GM19452 (cell line): ENCODE results near the gene CAMSAP2.
"Not testable (repeated sequence)": the region's sequence is repeated elsewhere in the genome, so short reads cannot be mapped to it uniquely, and the experiment has no call there.

Source experiments
- ATAC-seq: cut with Tn5 transposase; IDR thresholded peaks from one replicate; pipeline ENCODE4 v1.9.1; 2021; ENCODE audit not compliant: unreplicated experiment

CAMSAP2 gene

GRCh38 chr1:200738949-200739651 lies 407 bp downstream of the CAMSAP2 start:
- peak; percentile 54 for ATAC-seq

DNA sequence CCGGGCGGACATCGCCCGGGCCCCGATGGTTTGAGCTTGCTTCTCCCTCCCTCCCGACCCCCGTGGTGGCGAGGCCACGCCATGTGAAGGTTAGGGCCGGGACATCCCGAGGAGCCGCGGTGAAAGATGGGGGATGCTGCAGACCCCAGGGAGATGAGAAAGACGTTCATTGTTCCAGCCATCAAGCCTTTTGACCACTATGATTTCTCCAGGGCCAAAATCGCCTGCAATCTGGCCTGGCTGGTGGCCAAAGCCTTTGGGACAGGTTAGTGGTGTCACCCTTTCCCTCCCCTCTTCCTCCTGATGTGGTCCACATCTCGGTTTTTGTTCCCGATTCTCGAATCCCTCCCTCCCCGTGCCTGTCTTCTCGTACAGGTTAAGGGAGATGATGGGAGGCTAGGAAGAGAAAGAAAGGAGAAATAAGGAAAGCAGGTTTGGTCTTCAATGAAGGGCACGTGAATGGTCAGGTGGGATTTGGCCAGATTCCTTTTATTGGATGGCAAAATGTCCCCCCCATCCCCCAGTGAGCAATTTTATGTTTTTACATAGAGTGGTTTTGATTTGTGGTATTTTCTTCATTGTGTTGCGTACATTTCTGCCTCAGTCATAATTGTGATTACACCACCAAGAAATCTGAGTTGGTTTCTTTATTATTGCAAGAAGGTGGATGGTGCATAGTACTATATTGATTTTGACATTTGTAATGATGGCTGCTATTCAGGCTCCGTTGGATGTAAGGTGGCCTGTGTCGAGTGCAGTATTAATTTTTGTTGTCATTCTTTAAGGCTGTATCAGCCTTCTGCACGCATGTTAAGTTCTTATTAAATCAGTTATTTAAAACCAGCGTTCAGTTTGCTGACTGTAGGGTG lies 1.2 kb downstream of the CAMSAP2 start:
- ATAC-seq, result peak; percentile 22

DNA sequence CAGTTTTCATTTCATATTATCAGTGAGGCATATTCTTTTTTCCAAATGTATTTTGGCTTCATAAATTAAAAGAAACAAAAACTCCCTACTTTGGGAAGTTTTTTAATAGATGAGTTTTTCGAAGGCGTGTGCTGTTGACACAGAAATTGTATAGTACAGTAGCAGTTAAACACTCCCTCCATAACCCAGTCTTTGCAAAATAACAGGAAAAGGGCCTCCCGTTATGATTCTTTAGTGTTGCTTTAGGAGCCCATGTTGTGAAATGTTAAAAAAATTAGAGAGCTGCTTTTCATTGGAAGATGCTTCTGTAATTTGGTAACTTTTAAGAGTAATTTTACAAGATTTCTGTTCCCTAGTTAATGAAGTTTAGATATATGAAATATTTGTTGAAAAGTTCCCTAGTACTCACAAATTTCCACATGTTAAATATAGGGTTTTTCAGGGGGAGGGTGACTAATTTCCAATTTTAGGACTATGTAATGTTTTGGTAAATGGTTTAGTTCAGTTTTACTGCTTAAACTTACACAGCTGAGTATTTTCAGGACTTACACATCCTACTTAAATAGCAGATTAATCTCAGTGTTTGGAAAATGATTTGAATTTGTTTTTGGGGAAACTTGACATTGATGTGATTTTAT lies 2.0 kb downstream of the CAMSAP2 start:
- ATAC-seq, result no peak

GRCh38 chr1:200741551-200742207 lies 3.0 kb downstream of the CAMSAP2 start:
- ATAC-seq, result no peak

- ATAC-seq, result no peak
Observed at GRCh38 chr1:200744143-200744542, 5.5 kb downstream of the CAMSAP2 start.

DNA sequence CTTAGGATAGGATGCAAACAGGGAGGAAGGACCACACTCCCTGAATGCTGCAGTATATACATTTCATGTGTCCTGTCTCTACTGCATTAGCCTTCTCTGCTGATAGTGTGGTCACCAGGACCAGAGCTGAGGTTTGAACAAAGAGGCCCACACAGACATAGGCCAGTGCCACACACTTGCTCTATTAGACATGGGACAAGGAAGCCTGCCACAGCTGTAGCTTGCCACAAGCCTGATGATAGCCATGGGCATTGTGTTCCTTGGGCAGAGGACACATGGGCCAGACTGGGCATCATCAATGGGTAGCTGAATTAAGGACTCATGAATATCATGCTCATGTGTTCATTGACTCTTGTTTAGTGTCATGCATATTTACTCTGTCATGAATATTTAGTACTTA lies 10.4 kb downstream of the CAMSAP2 start:
- ATAC-seq, result no peak

- not testable (repeated sequence) for ATAC-seq
Observed at GRCh38 chr1:200750749-200751148, 12.1 kb downstream of the CAMSAP2 start.

DNA sequence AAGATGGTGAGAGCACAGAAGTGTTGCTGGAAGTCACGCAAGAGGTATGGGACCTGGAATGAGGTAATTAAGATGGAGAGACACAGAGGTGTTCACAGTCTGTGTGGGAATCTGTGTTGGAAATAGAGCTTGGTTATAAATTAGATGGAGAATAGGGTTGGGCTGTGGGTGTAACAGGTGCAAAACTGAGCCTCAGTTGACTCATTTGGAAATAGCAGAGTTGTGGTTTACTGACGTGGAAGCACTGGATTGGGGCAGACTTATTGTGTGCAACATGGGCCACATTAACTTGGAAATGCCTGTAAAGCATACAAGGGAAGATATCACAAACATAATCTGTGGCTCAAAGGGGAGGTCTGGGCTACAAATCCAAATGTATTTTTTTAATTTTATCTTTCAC lies 13.0 kb downstream of the CAMSAP2 start:
- peak; percentile 75 for ATAC-seq

DNA sequence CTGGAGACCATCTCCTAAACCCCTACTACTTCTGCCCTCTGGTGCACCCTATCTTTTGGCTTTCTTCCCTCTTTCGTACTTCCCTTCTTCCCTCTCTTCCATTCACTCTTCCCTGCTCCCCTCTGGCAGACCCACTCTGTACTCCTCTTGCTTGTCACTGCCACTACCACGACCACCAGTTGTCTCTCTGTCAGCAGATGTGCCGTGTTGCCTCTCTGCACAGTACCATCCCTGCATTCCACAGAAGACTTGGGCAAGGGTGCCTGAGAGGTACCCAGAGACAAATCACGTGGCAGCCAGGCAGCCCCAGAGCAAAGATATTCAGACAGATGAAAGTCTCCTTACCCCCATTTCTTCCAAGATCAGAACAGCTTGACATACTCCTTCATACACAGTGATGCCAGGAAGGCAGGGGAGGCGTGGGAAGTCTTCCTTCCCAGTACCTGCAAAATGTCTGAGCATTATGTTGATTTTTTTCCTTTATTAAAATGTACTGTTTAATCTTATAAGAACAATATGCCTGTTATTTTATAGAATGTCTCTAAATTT lies 15.0 kb downstream of the CAMSAP2 start:
- no peak for ATAC-seq

DNA sequence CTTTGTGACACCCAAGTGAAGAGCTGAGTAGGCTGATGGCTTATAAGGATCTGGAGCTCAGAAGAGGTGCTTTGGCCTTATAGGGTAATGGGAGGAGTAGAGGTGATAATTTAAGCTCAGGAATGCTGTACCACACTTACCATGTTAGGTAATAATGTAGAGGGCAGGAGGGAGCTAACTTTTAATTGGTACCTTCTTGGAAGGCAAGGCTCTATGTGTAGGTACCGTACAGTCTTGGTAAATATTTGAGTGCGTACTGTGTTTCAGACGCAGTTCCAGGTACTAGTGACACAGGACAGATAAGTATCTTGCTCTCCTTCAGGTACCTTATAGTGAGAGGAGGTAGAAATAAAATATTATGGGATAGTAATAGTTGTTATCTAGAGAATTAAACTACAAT lies 16.8 kb downstream of the CAMSAP2 start:
- no peak for ATAC-seq

GRCh38 chr1:200762089-200762488 lies 23.4 kb downstream of the CAMSAP2 start:
- ATAC-seq, result no peak

DNA sequence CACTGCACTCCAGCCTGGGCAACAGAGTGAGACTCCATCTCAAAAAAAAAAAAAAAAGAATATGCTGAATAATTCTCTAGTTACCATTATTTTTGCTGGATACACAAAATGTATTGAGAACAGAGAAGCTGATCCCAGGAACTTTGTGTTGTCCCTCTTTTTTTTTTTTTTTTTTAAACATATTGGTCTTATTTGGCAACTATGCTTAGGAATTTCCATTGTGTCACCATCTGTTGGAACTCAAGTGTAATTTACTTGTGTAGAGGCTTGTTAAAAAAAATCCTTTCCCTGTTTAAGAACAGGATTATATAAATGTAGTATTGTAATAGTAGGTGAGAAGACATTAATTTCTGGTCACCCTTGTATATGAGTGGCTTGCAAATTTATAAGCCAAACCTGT lies 28.6 kb downstream of the CAMSAP2 start:
- no peak for ATAC-seq

GRCh38 chr1:200771625-200772555 lies 33.2 kb downstream of the CAMSAP2 start:
- no peak for ATAC-seq

DNA sequence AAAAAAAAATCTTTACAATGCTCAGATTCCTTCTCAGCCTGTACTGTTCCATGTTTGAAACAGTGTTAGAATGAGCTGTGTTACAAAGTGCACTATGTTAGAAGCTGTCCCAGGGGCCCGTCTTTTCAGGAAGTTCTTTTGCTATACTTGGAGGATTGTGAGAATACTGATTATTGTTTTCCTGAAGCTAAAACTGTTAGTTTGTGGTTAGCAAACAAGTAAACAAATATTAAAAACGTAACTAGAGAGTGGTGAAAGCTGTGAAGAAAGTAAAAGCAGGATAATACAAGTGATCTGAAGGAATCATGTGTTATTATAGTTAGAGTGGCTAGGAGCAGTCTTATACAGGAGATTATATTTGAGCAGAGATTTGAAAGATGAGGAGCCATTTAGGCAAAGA lies 35.6 kb downstream of the CAMSAP2 start:
- ATAC-seq, result no peak

DNA sequence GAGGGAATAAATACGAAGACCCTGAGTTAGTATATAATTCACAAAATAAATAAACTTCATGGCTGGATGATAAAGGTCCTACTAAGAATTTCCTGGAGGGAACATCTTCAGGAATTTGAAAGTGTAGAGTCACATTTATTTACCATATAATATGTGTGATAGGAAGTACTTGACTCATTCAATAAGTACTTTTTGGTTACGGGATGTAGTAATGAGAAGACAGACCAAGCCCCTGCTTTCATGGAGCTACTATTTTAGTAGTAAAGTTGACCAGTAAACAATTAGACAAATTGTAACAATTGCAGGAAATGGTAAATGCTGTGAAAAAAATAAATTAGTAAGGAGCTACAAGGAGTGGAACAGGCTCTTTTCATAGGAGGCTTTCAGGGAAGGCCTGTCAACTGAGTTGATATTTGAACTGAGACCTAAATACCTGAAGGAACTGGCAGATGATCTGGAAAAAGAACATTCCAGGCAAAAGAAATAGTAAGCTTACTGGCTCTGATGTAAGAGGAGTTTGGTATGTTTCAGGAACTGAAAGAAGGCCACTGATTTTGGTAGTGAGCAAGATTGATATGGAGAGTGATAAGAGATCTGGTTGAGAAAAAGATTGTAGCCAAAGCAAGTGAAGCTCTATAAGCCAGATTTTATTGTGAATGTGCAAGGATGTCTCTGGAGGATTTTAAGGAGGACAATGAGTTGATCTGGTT lies 36.2 kb downstream of the CAMSAP2 start:
- no peak for ATAC-seq

- no peak for ATAC-seq
Observed at GRCh38 chr1:200775850-200776249, 37.2 kb downstream of the CAMSAP2 start.

- ATAC-seq, result no peak
Observed at GRCh38 chr1:200776949-200777348, 38.3 kb downstream of the CAMSAP2 start.

- no peak for ATAC-seq
Observed at GRCh38 chr1:200778766-200779165, 40.1 kb downstream of the CAMSAP2 start.

GRCh38 chr1:200779326-200779725 lies 40.6 kb downstream of the CAMSAP2 start:
- no peak for ATAC-seq
